Measurements from ENCODE around the gene C20orf204.
"Not testable (repeated sequence)": the region's sequence is repeated elsewhere in the genome, so short reads cannot be mapped to it uniquely, and the experiment has no call there.

The C20orf204 gene

DNA sequence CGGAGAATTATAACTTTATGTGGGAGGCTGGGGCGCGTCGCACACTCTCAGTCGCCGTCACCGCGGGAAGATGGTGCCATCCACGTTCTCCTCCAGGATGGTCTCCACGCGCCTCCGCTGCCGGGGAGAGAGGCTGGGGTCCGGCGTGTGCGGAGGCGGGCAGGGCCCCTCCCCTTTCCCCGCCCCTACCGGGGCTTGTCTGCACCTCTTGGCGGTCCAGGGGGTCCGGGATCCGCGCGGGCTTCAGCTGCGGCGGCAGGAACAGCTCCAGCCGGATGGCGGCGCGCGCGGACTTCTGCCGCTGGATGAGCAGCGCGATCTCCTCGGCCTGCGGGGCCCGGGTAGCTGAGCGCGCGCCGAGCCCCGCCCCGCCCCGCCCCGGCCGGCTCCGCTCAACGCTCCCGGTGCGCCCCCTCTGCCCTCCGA is 47.4 kb downstream of the C20orf204 start:
- in situ Hi-C loops (cut with HindIII; ENCODE audit: low pct_unique_long_range_greater_than_20kb, low sequenced_read_pairs) = no loop called here
- no peak for TF ChIP-seq JUND (IDR thresholded peaks at IDR 0.05; ENCODE audit: low read depth)
- peak; percentile 76 to 77 for DNase-seq (ENCODE audit: low read depth in 1 of 2, low spot score in 1 of 2)

DNA sequence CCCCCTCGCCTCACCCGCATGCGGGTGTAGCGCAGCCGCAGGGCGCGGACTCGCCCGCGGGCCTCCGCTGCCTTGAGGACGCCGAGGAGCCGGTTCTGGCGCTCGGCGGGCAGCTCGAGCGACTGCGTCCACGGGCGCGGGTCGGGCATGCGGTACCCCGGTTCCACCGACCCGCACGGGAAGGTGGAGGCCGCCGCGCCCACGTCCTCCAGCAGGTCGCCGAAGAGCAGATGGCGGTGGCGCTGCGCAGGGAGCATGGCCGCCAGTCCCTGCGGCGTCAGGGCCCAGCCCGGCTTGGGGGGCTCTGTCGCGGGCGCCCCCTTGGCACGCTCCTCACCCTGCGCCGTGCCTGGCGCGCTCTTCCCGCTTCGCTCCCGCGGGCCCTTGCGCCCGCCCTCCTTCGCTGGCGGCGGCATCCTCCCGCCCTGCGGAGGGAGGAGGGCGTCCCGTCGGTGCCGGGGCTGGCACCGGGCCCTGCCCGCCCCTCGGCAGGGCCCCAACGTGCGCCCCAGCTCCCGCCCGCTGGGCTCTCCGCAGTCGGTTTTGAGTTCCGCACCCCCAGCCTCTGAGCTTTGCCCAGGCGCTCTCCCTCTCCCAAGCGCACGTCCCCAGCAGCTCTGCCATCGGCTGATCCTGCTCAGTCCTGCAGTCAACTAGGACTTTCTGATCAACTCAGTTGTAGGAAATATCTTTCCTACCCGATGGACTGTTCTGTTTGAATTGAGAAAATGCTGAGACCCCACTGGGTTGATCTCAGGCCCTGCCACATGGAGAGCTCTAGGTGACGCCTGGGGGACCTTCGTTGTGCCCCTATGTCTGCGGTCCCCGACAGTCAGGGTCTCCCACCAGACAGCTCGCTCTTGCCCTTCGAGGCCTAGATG is 48.1 kb downstream of the C20orf204 start, which contains the start of gene LKAAEAR1:
Gene LKAAEAR1 (minus strand): TSS at position 595 of the 881 bp plus-strand sequence. CDS start 179 bp downstream, at position 416.
- in situ Hi-C loops (cut with HindIII; ENCODE audit: low pct_unique_long_range_greater_than_20kb, low sequenced_read_pairs) = no loop called here
- DNase-seq (ENCODE audit: low read depth in 1 of 2, low spot score in 1 of 2) = no peak
- TF ChIP-seq JUND (IDR thresholded peaks at IDR 0.05; ENCODE audit: low read depth) = no peak

DNA sequence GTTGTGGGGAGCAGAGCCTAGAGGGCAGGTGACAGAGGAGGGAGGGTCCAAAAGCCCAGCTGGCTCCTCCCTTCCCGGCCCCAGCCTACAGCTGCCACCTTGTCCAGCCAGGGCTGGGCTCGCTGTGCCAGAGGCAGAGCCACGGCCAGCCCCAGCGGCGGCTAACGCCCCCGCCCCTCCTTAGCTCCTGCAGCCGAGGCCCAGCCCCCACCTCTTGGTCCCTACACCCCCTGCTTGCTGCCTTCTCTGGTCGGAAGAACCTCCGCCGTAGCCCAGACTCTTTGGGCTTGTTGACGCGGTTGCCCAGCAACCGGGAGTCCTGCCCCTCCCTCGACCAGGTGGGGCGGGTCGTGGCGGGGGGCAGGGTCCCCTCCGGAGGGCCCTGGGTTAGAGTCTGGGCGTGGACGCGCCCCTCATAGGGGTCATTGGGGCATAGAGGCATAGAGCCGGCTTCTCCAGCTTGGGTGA is 48.7 kb downstream of the C20orf204 start:
- in situ Hi-C loops (cut with HindIII; ENCODE audit: low pct_unique_long_range_greater_than_20kb, low sequenced_read_pairs) = no loop called here
- no peak for TF ChIP-seq JUND (IDR thresholded peaks at IDR 0.05; ENCODE audit: low read depth)
- DNase-seq (ENCODE audit: low read depth in 1 of 2, low spot score in 1 of 2) = no peak

DNA sequence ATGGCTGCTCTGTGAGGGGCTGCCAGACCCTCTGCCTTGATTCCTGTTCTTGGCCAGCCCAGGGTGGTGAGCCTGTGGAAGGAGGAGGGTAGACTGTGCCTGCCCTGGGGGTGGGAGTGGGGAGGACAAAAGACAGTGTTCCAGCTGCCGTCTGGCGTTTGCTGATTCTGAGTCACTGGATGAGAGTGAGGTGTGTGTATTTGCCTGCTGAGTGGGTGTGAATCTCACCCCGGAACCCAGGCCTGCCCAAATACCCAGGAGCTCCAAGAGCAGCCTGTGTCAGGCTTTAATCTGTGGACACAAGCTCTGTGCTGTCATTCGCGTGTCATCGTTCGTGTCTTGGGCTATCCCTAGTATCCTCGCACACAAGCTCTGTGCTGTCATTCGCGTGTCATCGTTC is 50.8 kb downstream of the C20orf204 start:
- no peak for TF ChIP-seq JUND (IDR thresholded peaks at IDR 0.05; ENCODE audit: low read depth)
- DNase-seq (ENCODE audit: low read depth in 1 of 2, low spot score in 1 of 2) = no peak
- in situ Hi-C loops (cut with HindIII; ENCODE audit: low pct_unique_long_range_greater_than_20kb, low sequenced_read_pairs) = no loop called here

DNA sequence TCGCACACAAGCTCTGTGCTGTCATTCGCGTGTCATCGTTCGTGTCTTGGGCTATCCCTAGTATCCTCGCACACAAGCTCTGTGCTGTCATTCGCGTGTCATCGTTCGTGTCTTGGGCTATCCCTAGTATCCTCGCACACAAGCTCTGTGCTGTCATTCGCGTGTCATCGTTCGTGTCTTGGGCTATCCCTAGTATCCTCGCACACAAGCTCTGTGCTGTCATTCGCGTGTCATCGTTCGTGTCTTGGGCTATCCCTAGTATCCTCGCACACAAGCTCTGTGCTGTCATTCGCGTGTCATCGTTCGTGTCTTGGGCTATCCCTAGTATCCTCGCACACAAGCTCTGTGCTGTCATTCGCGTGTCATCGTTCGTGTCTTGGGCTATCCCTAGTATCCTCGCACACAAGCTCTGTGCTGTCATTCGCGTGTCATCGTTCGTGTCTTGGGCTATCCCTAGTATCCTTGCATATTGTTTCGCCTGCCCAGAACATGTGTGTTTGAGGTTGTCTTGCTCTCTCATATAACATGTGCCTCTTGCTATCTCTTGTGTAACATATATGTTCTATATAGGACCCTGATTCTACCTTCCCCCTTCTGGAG is 51.3 kb downstream of the C20orf204 start:
- DNase-seq (ENCODE audit: low read depth in 1 of 2, low spot score in 1 of 2); in situ Hi-C loops (cut with HindIII; ENCODE audit: low pct_unique_long_range_greater_than_20kb, low sequenced_read_pairs): not testable (repeated sequence)

DNA sequence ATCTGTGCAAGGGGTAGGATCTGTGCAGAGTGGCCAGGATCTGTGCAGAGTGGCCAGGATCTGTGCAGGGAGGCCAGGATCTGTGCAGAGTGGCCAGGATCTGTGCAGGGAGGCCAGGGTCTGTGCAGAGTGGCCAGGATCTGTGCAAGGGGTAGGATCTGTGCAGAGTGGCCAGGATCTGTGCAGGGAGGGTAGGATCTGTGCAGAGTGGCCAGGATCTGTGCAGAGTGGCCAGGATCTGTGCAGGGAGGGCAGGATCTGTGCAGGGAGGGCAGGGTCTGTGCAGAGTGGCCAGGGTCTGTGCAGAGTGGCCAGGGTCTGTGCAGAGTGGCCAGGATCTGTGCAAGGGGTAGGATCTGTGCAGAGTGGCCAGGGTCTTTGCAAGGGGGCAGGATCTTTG is 52.6 kb downstream of the C20orf204 start:
- DNase-seq (ENCODE audit: low read depth in 1 of 2, low spot score in 1 of 2); in situ Hi-C loops (cut with HindIII; ENCODE audit: low pct_unique_long_range_greater_than_20kb, low sequenced_read_pairs): not testable (repeated sequence)

All from T47D (cell line).